ENCODE measurements around the gene PPP6R1. TPM values are rescaled to one million over a fixed set of nuclear protein-coding genes. Genes with fewer than 3 reads are reported as not detected.

PPP6R1 gene
- total RNA-seq, 1 experiment from 2014 or later = 109 TPM

DNA sequence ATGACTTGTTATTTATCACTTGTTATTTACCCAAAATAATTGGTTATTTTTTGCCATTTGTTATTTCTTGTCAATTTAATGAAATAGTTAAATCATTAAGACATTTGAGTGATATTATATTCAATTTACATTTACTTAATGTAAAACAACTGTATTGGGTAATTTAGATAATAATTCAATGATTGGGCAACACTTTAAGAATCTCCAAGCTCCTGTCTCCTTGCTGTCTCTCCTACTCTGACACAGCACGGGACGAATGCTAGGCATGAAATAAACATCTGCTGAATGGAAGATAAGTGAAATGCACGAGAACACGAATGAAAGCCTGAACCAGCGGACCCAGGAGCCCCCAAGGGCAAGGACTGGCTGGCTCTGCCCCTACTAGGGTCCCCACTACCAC, 5.7 kb upstream of the PPP6R1 start:
- in situ Hi-C loops (cut with HindIII; ENCODE audit: low sequenced_read_pairs) = no loop called here
- DNase-seq (ENCODE audit: low spot score) = no peak

DNA sequence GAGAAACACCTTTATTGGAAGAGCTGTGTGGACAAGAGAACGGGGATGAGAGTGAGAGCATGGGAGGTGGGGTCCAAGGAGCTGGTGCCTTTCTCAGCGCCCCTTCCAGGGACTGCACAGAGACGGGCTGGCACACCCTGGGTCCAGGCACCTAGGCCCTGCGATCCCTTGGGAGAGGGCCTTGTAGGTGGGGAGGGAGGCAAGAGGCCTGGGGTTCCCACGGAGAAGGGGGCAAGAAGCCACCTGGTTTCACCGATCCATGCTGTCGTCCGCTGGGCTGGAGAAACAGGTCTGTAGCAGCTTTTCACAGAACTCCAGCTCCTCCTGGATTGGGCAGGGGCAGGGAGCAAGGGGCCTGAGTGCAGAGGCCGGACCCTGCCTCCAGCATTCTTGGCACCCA, 3.5 kb upstream of the PPP6R1 start:
- in situ Hi-C loops (cut with HindIII; ENCODE audit: low sequenced_read_pairs) = no loop called here
- no peak for DNase-seq (ENCODE audit: low spot score)

DNA sequence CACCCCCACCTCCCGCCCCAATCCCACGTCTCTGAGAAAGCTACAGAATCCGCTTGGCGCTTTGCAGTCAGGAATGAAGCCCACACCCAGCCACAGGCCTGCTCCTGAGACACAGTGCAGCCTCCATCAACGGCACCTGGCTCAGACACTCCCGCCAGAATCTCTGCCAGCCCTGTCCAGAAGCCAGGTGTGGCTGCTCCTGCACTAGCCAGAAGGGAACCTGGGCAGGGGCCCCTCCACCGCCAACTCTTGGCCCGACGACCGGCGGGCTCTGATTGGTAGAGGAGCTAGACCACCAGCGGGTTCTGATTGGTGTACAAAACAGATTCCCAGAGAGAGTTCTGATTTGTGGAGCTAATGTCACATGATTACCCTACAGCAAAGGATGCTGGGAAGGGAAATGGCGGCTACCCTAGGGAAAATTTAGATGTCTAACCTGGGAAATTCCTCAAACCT, 2.9 kb upstream of the PPP6R1 start:
- in situ Hi-C loops (cut with HindIII; ENCODE audit: low sequenced_read_pairs) = no loop called here

DNA sequence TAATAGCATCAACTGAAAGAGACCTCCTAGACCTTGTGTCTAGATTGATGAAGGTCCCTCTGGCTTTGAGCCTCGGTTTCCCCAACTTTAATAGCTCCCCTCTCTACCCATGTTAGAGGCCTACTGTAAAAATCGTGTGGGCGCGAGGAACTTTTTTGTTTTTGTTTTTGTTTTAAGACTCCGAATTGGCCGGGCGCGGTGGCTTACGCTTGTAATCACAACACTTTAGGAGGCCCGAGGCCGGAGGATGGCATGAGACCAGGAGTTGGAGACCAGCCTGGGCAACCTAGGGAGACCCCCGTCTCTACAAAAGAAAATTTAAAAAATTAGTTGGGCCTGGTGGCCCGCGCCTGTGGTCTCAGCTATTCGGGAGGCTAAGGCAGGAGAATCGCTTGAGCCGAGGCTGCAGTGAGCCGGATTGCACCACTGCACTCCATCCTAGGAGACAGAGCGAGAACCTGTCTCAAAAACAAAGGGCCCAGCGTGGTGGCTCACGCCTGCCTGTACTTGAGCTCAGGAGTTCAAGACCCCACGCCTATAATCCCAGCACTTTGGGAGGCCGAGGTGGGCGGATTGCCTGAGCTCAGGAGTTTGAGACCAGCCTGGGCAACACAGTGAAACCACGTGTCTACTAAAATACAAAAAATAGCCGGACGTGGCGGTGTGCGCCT, 858 bp upstream of the PPP6R1 start:
- DNase-seq (ENCODE audit: low spot score) = no peak

More for the DNA sequence above, 2.9 kb upstream of the PPP6R1 start:
- DNase-seq (ENCODE audit: low spot score) = no peak

DNA sequence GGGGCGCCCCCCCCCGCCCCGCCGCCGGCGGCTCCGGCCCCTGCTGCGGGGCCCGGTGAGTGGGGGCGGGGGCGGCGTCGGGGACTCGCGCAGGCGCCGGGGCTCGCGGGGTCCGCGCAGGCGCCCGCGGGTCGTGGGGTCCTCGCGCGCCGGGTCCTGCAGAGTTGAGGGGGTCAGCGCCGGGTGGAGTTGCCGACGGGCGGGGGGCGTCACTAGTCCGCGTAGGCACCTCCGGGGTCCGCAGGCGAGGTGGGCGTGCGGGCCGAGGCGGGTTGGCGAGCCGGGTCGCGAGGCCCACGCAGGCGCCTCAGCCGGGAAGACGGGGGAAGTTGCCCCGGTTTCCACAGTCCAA, 365 bp downstream of the PPP6R1 start:
- in situ Hi-C loops (cut with HindIII; ENCODE audit: low sequenced_read_pairs) = loop anchor here (10.0 kb wide), 1 partner anchor 156 kb away; no protein-coding TSS in a partner anchor
- no peak for DNase-seq (ENCODE audit: low spot score)

More for the DNA sequence above, 858 bp upstream of the PPP6R1 start:
- in situ Hi-C loops (cut with HindIII; ENCODE audit: low sequenced_read_pairs) = loop anchor here (10.0 kb wide), 1 partner anchor 155 kb away; no protein-coding TSS in a partner anchor

DNA sequence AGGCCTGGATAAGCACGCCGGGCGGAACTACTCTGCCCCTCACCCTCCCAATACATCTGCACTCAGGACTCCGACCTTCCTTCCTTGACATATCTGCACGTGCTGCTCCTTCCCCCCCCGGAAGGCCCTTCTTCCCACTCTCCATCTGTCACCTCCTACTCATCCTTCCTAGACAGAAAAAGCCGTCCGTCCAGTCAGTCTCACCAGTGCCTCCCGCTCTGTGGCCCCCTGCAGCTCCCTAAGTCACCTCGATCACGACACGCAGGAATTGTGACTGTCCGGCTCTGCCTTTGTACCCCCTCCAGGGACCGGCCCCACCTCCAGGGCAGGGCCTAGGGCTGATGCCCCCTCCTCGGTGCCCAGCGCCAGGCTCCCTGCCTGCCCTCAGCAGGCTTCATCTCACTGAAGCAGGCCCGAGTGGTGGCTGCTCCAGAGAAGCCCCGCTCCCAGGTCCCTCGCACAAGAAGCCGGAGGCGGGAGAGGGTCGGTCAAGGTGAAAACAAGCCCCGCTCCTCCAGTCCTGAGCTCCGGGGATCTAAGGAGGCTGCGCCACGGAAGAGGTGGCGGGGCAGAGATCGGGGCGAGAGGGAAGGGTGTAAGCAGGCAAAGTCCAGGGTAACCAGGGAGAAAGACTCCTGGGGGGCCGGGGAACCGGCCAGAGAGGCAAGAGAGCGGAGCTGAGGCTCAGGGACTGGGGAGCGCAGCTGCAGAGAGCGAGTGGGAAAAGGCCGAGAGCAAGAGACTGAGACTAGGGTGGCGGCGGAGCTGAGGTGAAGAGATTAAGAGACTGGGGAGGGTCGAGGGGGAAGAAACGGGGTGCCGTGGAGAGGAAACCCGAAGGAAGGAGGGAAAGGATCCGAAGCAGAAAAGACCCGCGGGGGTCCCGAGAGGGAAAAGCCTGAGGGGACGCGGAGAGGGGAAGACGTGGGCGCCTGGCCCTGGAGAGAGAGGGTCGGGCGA, 1.1 kb downstream of the PPP6R1 start:
- in situ Hi-C loops (cut with HindIII; ENCODE audit: low sequenced_read_pairs) = loop anchor here (10.0 kb wide), 1 partner anchor 157 kb away; no protein-coding TSS in a partner anchor
- no peak for DNase-seq (ENCODE audit: low spot score)

DNA sequence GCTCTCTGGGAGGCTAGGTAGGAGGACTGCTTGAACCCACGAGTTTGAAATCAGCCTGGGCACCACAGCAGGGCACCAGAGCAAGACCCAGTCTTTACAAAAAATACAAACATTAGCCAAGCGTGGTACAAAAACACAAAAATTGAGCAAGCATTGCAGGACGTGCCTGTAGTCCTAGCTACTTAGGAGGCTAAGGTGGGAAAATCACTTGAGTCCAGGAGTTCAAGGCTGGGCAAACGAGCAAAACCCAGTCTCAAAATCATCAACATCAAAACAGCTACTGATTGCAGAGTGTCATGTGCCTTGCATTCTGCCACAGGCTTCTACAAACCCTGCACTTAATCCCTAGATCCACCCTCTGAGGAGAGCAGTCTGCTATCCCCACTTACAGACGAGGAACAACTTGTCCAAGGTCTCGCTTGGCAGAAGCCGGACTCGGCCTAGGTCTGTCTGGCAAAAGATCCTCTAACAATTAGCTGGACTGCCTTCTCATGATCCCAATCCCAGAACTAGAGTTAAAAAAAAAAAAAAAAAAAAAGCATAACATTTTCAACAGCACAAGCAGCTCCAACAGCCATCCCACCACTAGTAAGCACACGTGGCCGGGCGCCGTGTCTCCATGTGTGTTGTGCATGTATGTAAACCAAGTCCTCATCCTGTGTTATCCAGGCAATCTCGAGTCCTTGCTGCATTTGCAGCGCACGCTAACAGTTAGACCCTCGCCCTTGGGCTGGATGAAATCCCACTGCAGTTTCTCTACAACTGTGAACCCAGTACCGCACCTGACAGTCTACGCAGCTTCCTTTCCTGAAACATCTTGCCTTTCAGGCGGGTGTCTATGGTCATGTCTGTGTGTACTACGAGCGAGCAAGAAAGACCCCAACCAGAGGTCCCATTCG, 2.0 kb downstream of the PPP6R1 start:
- in situ Hi-C loops (cut with HindIII; ENCODE audit: low sequenced_read_pairs) = loop anchor here (10.0 kb wide), 1 partner anchor 158 kb away; no protein-coding TSS in a partner anchor

DNA sequence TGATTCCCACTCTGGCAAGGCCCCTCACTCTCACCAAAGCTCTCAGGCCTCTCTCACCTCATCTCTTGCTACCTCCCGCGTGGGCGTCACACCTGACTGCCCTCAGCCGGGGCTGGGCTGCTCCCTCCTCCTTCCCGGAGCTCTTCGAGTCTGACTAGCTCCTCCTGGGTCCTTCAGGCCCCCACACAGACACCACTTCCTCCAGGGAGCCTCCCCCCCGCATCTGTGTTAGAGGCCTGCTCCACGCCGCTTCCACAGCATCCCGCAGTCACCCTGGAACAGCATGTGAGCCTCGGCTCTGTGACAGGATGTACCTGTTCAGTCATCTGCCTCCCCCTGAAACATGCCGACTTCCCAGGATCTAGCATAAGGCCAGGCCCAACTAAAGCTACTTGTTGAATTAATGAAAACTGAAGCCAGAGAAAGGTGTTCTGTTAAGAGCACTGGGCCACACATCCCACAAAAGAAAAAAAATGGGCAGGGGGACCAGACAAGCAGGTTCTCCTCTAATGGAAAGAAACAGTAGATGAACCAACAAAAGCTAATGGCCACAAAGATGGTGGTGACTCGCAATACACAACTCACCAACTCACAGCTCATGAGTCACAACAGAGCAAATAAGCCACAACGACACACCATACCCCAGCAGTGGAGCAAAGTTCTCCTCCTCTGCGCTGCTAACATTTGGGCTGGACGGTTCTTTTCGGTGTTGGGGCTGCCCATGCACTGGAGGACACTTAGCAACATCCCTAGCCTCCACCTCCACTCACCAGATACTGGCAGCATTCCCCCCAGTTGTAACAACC, 3.0 kb downstream of the PPP6R1 start:
- in situ Hi-C loops (cut with HindIII; ENCODE audit: low sequenced_read_pairs) = loop anchor here (10.0 kb wide), 1 partner anchor 159 kb away; no protein-coding TSS in a partner anchor
- no peak for DNase-seq (ENCODE audit: low spot score)

More for the DNA sequence above, 2.0 kb downstream of the PPP6R1 start:
- no peak for DNase-seq (ENCODE audit: low spot score)

DNA sequence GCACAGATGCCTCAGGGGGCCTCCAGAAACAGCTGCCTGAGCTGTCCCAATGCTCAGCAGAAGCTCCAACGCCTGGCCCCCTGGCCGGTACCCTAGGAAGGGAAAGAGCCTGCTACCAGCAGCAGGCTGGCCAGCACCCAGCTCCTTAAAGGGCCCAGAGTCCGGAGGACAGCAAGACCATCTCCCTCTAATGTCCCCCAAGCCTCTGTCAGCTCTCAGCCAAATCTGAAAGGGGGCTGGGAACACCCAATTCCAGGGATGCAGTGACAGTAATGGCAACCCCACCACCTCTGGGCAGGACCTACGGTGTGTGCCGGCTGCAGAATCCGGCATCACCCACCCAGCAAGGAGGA, 4.2 kb downstream of the PPP6R1 start:
- in situ Hi-C loops (cut with HindIII; ENCODE audit: low sequenced_read_pairs) = loop anchor here (10.0 kb wide), 1 partner anchor 160 kb away; no protein-coding TSS in a partner anchor
- no peak for DNase-seq (ENCODE audit: low spot score)

DNA sequence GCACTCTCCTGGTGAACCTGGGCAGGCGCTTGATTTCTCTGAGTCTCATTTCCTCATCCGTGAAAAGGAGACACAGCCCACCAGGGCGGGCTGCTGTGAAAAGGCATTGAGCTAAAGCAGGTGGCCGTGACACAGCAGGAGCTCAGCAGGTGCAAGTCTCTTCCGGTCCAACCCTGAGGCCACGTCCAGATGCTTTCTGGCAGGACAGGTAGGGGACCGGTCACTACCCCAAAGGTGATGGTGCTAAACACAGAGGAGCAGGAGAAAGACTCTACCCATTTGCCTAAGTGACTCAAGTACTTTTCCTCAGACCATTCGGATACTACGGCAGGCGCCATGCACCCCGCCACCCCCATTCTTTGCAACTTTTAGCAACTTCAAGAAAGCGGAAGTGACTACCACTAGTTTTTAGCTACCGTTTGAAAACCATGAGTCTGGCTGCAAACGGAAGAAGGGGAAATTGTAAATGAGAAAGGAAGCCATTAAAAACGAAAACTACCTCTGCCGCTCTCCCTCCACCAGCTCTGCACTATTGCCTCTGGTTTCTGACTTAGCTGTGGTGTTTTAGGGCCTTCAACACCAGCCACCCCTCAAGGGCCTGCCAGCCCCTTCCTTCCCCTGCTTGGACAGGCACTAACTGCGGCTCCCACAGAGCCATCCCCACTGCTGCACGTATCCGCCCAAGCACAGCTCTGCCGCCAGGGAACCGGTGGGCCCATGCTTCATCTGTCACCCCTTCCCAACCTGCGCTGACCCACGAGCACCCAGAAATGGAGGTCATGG, 4.8 kb downstream of the PPP6R1 start:
- no peak for DNase-seq (ENCODE audit: low spot score)
- in situ Hi-C loops (cut with HindIII; ENCODE audit: low sequenced_read_pairs) = loop anchor here (10.0 kb wide), 1 partner anchor 161 kb away; no protein-coding TSS in a partner anchor

DNA sequence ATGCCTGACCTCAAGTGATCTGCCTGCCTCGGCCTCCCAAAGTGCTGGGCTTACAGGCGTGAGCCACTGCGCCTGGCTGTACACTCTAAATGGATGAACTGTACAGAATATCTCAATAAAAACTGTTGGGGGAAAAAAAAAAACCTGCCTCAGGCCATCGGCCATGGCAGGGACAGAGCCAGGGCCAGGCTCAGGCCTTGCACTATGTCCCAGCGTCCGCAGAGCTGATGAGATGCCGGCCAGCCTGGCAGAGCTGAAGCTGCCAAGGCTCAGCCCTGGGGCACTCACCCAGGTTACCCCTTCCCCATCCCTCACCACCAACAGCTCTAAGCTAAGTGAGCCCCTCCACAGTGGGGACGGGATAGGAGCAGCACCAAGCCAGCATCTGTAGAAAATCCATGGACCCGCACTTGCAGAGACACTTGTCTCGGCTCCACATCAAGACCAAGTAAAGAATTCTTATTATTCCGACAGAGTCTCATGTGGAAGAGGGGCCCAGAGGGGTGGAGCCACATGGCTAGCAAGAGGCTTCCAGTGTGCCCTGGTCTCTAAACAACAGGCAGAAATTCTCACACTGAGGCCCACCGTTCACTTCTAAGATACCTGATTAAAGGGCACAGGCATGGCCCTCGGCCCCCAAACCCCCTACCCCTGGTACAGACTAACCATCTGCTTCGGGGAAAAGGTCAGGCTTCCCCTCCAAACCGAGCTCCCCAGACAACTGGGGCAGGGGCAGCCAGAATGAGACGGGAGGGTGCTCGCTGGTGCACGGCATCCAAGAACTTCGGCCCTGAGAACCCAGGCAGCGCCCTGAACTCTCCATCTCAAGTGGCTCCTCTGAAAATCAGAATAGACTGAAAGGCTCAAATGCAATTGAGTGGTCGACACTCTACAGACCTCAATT, 5.8 kb downstream of the PPP6R1 start:
- in situ Hi-C loops (cut with HindIII; ENCODE audit: low sequenced_read_pairs) = loop anchor here (10.0 kb wide), 1 partner anchor 162 kb away; no protein-coding TSS in a partner anchor
- no peak for DNase-seq (ENCODE audit: low spot score)

DNA sequence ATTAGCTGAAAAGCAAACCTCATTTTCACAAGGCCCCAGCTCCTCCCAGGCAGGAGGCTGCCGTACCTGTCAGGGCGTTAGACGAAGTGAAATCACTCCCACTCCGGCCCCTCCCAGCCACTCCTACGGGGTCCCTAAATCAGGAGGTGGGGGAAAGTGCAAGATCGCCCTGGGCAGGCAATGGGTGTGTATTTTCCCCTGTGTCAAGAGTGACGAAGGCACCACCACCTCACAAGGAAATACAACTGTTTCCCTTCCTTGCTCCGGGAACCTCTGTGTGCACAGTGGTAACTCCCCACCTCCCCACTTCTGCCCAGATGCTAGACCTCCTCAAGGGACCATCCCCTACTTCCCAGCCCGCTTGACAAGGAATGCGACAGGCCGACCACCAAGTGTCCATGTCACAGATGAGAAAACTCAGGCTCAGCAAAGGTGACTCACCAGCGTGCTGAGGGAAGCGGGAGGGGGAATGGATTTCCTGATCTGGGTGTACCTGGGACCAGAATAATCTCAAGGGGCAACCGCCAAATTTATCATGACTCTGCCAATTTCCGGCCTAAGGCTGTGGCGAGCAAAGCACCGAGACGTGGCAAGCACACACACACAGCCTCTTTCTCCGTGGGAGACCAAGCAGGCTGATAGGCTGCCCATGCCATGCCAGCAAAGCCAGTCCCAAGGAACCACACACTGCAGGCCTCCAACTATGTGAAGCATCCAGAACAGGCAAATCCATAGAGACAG, 7.3 kb downstream of the PPP6R1 start:
- DNase-seq (ENCODE audit: low spot score) = no peak
- in situ Hi-C loops (cut with HindIII; ENCODE audit: low sequenced_read_pairs) = loop anchor here (10.0 kb wide), 1 partner anchor 163 kb away; no protein-coding TSS in a partner anchor

DNA sequence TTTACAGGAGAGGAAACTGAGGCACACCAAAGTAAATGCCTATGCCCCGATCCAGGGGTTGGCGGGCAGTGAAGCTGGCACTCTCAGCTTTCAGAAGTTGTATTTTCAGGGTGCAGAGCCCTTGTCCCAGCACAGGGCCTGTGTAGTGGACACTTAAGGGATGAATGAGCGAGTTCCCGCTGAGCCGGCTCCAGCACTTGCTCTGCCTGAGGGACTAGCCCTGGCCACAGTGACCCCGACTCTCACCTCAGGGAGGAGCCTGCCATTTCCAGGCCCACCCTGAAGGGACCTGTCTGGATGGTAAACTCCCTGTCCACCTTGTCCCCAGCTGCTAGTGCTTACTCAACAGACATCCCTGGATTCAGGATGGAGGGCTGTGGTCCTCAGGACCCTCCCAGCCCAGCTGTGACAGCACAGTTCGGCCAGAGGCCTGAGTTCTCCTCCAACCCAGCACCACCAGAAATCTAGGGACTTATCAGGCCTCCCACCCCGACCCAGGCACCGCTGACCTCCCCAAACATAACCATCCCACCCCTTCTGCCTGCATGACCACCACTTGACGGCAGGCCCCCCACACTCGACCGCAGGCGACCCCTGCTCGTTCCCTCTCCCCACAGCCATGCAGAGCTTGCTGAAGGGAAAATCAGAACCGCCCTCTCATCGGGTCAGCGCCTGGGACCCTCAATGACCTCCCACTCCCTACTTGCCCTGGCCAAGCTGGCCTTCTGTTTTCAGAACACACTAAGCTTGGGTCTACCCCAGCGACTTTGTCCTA, 8.4 kb downstream of the PPP6R1 start:
- DNase-seq (ENCODE audit: low spot score) = no peak

DNA sequence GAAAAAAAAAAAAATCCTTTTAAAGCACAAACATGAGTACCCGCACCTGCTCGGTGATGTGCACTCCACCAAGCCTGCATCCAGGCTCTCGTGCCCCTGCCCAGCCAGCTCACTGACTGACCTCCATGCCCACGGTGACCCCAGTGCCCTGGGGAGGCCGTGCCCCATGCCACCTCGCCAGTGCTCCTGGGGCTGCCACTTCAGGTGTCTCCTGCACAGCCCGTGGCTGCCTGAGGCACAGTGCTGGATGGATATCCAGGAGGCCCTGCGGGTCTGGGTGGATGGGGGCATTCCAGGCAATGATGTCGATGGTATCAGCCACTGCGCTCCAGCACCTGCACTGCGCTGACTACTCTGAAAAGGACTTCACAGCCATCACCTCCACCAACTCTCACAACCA, 9.0 kb downstream of the PPP6R1 start:
- in situ Hi-C loops (cut with HindIII; ENCODE audit: low sequenced_read_pairs) = loop anchor here (10.0 kb wide), 1 partner anchor 165 kb away; no protein-coding TSS in a partner anchor

More for the DNA sequence above, 8.4 kb downstream of the PPP6R1 start:
- in situ Hi-C loops (cut with HindIII; ENCODE audit: low sequenced_read_pairs) = loop anchor here (10.0 kb wide), 1 partner anchor 164 kb away; no protein-coding TSS in a partner anchor

DNA sequence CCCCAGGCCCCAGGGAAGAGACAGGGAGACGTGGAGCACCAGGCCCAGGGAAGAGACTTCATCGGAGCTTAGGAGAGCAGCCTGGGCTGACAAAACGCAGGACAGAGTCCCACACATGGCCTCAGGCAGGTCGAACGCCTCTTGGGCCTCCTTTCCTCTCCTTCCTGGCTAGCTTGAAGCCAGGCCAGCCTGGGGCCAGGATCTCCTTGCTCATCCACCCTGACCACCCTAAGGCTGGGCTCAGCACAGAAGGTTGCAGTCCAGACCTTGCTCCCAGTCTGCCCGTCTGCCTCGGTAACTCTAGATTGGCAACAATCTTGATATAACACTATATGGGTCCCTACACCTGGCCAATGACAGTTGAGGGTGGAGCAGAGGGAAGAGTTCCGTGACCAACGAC, 10.1 kb downstream of the PPP6R1 start:
- in situ Hi-C loops (cut with HindIII; ENCODE audit: low sequenced_read_pairs) = no loop called here
- DNase-seq (ENCODE audit: low spot score) = no peak

More for the DNA sequence above, 9.0 kb downstream of the PPP6R1 start:
- no peak for DNase-seq (ENCODE audit: low spot score)
